T-helper 17 cell (primary cell): ENCODE measurements around the gene SORL1-AS1.

Experiments used
- ATAC-seq: fragments of 150-1000 bp; cut with Tn5 transposase; 2 replicates; pipeline ENCODE4 v1.10.0; 2021; ENCODE audit warnings: mild to moderate bottlenecking, moderate library complexity
- DNase-seq, 3 donors: peaks; one replicate each; pipeline versions ENCODE4 v3.0.0 to v3.0.0-alpha.2; 2020 to 2021
- H3K9me3 ChIP-seq: one replicate; pipeline ENCODE4 v1.7.0; 2013; ENCODE audit warnings: low read length, mild to moderate bottlenecking; ENCODE audit not compliant: control insufficient read depth, poor library complexity, severe bottlenecking
- H3K27ac Mint-ChIP-seq: one replicate; pipeline ENCODE4 v1.8.0; 2022; ENCODE audit warnings: mild to moderate bottlenecking, moderate library complexity, mixed read lengths
- H3K27me3 Mint-ChIP-seq: one replicate; pipeline ENCODE4 v1.8.0; 2022; ENCODE audit warnings: mixed read lengths
- H3K36me3 Mint-ChIP-seq: one replicate; pipeline ENCODE4 v1.8.0; 2022; ENCODE audit warnings: low read depth, mixed read lengths
- H3K4me1 Mint-ChIP-seq: one replicate; pipeline ENCODE4 v1.8.0; 2022; ENCODE audit warnings: mild to moderate bottlenecking, mixed read lengths
- H3K4me3 Mint-ChIP-seq: one replicate; pipeline ENCODE4 v1.8.0; 2022; ENCODE audit warnings: mild to moderate bottlenecking, moderate library complexity, mixed read lengths

SORL1-AS1 gene

DNA sequence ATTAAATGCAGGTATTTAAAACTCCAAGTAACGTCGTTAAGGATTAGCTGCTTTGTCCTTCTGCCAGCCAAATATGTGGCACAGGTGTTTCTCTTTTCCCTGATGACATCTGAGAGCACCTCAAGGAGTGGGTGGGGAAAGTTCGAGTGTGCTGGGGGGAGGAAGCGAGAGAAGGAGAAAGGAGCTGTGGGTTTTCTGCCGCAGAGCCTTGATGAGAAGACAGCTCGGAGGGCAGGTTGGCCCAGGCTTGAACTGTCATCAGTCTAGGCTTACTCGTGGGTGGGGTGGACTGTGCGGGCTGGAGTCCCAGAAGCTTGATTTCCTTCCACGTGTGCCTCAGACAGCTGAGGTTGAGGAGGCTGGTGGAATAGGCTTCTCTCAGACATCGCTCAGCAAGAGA, 15.2 kb upstream of the SORL1-AS1 start:
- peaks cover 7% of the 10 kb centered on the region for H3K36me3 Mint-ChIP-seq
- no peaks in the 10 kb centered on the region for H3K27me3 Mint-ChIP-seq
- H3K27ac Mint-ChIP-seq = peak overlapping the region; percentile 99
- DNase-seq = peak; percentile 38 to 73 (median 53)
- ATAC-seq = peak; percentile 81
- peak overlapping the region; percentile 76 for H3K4me3 Mint-ChIP-seq
- H3K9me3 ChIP-seq = no peaks in the 10 kb centered on the region
- H3K4me1 Mint-ChIP-seq = peaks cover 69% of the 10 kb centered on the region

DNA sequence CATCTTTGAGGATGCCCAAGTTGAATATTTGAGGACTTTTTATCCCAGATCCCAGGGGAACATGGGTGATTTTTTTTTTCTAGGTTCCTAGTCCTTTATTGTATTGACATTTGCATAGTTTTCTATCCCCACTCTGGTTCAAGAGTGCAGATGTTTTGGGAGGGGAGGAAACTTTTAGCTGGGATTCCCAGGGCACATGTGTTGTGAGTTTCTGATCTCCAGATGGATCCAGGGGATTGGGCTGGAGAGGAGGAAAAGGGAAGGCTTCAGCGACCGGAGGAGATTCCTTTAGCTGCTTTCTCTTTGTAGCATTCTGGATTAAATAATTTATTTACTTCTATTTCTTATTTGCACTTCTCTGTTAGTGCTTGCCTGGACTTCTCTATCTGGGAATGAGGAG, 14.7 kb upstream of the SORL1-AS1 start:
- no peak for DNase-seq
- Mint-ChIP-seq H3K4me3 (peak overlapping the region; percentile 85), H3K4me1 (peaks cover 69% of the 10 kb centered on the region), H3K27me3 (no peaks in the 10 kb centered on the region), H3K27ac (peak overlapping the region; percentile 99), H3K36me3 (peaks cover 7% of the 10 kb centered on the region)
- no peak for ATAC-seq
- H3K9me3 ChIP-seq = no peaks in the 10 kb centered on the region

DNA sequence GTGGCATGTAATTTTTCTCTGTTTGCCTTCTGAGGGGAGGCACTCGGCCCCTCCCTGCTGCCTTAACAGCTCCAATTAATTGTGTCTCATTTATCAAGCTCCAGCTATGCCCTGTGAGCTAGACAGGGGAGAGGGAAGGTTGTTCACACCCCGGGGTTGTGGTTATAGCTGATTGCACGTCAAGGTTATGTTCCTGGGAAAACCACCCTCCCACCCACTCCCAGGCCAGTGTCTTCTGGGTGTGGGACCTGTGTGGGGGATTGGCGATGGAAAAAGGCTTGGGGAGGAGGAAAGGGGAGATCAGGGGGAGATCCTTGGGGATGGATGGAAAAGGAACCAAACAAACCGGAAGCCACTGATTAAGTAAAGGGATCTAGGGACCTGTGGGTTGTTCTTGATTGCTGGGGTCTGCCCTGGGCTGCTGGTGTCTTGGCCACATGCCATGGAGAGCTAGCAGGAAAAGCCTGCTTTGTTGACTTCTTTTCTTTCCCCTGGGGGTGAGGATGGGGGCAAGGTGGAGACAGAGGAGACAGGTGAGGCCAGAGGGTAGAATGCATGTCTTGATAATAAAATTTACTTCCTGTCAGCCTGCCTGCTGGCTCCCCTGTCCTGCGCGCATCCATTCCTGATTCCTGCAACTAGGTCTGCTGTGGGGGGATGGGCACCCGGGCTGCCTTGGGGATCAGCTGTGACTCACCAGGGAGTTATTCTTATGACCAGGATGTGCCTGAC, 13.5 kb upstream of the SORL1-AS1 start:
- peak overlapping the region; percentile 85 for H3K4me3 Mint-ChIP-seq
- no peaks in the 10 kb centered on the region for H3K27me3 Mint-ChIP-seq
- H3K4me1 Mint-ChIP-seq = peaks cover 75% of the 10 kb centered on the region
- H3K9me3 ChIP-seq = no peaks in the 10 kb centered on the region
- ATAC-seq (no peak), DNase-seq (peak in 1 of 3 donors; percentile 24)
- H3K27ac Mint-ChIP-seq = peak overlapping the region; percentile 99
- peaks cover 7% of the 10 kb centered on the region for H3K36me3 Mint-ChIP-seq

DNA sequence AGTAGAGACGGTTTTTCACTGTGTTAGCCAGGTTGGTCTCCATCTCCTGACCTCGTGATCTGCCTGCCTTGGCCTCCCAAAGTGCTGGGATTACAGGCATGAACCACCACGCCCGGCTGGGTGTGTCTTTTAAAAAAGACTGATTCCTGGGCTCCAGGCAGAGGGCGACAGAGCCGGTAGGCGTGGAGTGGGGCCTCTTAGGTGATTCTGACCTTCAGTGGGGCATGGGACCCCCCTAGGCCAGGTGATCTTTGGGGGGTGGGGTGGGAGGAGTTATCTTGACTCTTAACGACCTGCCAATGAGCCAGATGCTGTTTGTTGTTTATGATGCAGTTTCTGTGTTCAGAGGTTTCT, 12.9 kb upstream of the SORL1-AS1 start:
- peak overlapping the region; percentile 85 for H3K4me3 Mint-ChIP-seq
- no peaks in the 10 kb centered on the region for H3K9me3 ChIP-seq
- no peaks in the 10 kb centered on the region for H3K27me3 Mint-ChIP-seq
- ATAC-seq (no peak), DNase-seq (no peak)
- H3K27ac Mint-ChIP-seq = peak overlapping the region; percentile 99
- peaks cover 80% of the 10 kb centered on the region for H3K4me1 Mint-ChIP-seq
- peaks cover 7% of the 10 kb centered on the region for H3K36me3 Mint-ChIP-seq

DNA sequence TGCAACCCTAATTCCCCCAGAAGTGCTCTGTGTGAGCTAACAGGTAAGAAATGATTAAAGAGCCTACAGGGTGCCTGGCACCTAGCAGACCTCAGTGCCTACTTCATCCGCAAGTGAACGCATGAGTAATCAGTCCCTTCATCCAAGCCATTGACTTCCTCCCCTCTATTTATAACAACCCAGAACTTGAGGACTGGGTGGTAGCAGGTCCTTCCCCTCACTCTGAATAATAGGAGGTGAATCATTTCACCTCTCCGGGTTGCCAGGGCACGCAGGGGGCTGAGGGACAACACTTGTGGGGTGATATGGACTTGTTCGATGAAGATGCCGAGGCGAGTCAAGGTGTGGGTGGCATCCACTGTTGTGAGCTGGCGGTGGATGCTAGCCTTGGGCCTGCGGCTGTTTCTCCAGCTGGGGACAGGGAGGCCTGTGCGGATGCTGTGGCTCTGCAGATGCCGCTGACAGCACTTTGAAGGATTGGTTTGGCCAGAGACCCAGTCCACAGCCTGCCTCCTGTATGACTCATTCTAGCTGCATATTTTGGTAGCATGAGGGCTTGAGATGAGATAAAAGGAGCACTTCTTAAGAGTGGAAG, 11.7 kb upstream of the SORL1-AS1 start:
- Mint-ChIP-seq H3K27me3 (no peaks in the 10 kb centered on the region), H3K4me1 (peaks cover 86% of the 10 kb centered on the region), H3K4me3 (peak overlapping the region; percentile 85), H3K36me3 (peaks cover 1% of the 10 kb centered on the region), H3K27ac (peak overlapping the region; percentile 99)
- DNase-seq (peak; percentile 21 to 63 (median 37)), ATAC-seq (peak; percentile 60)
- no peaks in the 10 kb centered on the region for H3K9me3 ChIP-seq

DNA sequence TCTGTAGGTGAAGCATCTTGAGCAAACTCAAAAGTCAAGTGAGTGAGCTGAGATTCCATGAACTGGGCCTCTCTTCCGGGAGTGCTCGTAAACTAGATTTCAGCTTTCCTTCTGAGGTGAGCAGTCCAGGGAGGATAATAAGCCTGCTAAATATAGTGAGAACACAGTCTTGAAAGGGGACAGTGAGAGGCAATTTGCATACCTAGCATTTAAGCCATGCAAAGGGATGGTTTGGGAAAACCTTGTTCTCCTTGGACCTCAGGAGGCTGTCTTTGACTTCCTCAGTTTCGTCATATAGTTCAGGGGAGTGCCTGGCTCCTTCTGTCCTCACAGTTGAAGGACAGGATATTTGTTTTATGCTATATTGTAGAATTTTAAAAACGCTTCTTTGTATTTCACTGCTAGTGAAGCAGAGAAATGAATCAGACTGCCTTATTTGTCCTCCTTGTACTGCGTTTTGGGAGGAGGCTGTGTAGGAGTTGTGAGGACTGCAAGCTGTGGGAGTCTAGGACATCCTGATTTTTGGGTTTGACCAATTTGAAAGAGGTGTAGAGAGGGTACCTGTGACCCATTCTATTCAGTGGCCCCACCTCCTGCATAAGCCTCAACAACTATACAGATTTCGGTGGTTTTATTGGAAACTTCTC, 11.0 kb upstream of the SORL1-AS1 start:
- H3K4me1 Mint-ChIP-seq = peaks cover 87% of the 10 kb centered on the region

DNA sequence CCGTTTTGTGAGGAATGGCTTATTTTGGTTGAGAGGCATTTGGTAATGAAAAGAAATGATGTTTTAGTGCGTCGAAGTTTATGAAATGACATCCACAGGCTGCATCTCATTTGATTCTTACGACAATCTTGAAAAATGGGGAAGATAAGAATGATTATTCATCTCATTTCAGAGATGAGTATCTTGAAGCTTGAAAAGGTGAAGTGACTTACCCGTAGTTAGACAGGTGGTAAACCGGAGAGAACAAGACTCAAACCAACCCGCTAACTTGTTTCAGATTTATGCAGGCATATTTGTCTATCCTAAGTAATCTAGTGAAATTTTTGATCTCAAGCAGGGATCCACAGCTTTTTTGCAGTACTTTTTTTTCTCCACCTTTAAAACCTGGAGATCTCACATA, 9.1 kb upstream of the SORL1-AS1 start:
- H3K9me3 ChIP-seq = no peaks in the 10 kb centered on the region
- no peaks in the 10 kb centered on the region for H3K27me3 Mint-ChIP-seq
- no peak for ATAC-seq
- peaks cover 91% of the 10 kb centered on the region for H3K4me1 Mint-ChIP-seq
- H3K36me3 Mint-ChIP-seq = peaks cover 3% of the 10 kb centered on the region
- DNase-seq = no peak
- H3K27ac Mint-ChIP-seq = peak overlapping the region; percentile 99
- peak overlapping the region; percentile 71 for H3K4me3 Mint-ChIP-seq

More for the DNA sequence above, 11.0 kb upstream of the SORL1-AS1 start:
- Mint-ChIP-seq H3K36me3 (no peaks in the 10 kb centered on the region), H3K4me3 (peak overlapping the region; percentile 85), H3K27ac (peak overlapping the region; percentile 99), H3K27me3 (no peaks in the 10 kb centered on the region)
- DNase-seq (no peak), ATAC-seq (no peak)
- H3K9me3 ChIP-seq = no peaks in the 10 kb centered on the region

DNA sequence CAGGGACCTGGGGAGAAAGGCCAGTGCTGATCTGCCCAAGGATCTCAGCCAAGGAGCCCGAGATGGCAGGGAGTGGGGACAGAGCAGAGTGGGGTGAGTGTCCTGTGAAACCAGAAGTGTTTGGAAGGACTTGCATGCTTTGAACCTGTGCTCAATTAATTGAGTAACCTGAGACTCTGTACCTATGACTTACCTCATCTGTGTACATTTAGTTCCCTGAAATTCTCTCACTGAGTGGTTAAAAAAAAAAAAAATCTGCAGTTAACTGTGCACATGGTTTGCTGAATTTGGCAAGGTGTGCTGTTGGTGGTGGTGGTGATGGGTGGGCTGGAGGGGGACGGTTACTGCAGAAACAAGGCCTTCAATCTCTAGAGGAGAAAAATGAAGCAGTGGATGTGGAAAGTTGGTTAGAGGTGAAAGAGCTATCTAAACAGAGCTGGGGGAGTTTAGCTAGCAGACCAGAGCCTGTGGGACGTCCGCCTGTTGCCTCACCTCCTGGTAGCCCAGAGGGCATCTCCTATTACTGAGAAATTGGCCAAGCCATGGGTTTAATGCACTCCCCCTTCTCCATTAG, 8.3 kb upstream of the SORL1-AS1 start:
- Mint-ChIP-seq H3K4me1 (peaks cover 91% of the 10 kb centered on the region), H3K36me3 (peaks cover 3% of the 10 kb centered on the region), H3K27ac (peak overlapping the region; percentile 99), H3K4me3 (peak overlapping the region; percentile 71), H3K27me3 (no peaks in the 10 kb centered on the region)
- DNase-seq (no peak), ATAC-seq (no peak)
- H3K9me3 ChIP-seq = no peaks in the 10 kb centered on the region

DNA sequence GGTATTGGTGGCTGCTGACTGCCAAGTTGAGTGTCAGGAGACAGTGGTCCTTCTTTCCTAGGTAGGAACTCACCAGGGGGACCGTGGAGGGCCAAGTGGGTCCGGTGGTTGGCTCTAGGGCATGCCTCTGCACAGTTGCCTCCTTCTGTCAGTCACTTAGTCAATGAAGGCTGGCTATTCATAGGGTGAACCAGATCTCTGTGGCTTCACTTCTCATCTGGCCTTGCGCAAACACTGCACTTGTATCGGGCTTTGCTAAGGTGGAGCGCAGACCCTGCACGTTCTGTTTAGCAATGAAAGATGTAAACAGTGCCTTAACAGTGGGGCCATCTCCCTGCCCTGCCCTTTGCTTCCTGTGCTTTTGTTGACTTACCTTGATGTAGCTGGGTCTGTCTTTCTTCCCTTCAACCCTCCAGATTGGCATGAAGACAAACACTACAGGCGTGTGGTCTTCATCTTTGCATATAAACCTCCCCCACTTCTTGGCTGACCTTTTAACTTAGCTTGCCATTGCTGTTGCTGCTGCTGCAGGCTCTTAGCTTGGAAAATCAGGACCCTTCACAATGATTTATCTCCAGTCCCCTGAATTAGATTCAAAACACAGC, 6.7 kb upstream of the SORL1-AS1 start:
- H3K9me3 ChIP-seq = no peaks in the 10 kb centered on the region
- peak; percentile 69 for ATAC-seq
- peaks cover 92% of the 10 kb centered on the region for H3K4me1 Mint-ChIP-seq
- DNase-seq = peak in 1 of 3 donors; percentile 24
- no peaks in the 10 kb centered on the region for H3K27me3 Mint-ChIP-seq
- peaks cover 3% of the 10 kb centered on the region for H3K36me3 Mint-ChIP-seq
- H3K4me3 Mint-ChIP-seq = peak overlapping the region; percentile 90
- peak overlapping the region; percentile 99 for H3K27ac Mint-ChIP-seq

DNA sequence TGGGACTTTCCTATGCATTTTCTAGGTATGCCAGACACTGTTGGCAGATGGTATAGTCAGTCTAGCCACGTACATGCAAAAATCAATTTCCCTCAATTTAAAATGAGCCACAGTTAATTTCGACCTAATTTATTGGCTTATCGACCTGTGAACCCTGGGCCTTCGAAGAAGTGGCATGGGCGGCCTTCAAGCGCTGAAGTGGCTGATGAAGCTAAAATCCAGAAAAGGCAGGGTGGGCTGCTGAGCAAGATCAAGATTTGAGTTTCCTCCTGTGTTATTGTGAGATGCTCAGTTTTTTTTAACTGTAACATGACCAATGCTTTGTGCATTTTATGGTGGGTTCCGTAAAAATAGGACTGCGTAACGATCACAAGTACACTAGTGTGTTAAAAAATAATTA, 5.8 kb upstream of the SORL1-AS1 start:
- ATAC-seq = no peak
- Mint-ChIP-seq H3K4me1 (peaks cover 94% of the 10 kb centered on the region), H3K36me3 (peaks cover 5% of the 10 kb centered on the region)

DNA sequence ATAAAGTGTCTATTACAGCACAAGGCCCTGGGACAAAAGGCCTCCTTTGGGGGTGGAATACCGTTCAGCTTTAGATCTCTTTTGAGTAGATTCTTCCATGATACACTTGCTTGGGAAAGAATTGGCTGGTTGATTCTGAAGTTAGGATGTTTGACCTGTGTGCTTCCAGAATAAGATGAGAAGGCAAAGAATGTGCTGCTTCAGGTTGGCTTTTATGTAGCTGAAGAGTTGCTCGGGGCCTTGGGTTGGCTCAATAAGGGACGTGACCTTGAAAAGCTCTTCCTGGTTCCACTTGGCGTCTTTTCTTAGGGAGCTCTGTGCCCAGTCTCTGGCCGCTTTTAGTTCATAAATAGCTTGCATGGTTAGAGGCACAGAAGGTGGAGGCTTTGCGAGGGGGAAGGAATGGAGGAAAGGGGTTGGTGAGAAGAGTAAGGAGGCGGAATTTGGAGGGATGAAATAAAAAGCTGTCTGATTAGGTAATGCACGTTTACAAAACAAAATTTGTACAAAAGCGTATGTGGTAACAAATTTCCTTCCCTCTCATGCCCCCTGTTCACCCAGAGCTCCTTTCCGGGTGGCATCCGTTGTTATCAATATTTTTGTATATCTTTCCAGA, 4.2 kb upstream of the SORL1-AS1 start:
- Mint-ChIP-seq H3K27ac (peak overlapping the region; percentile 99), H3K36me3 (peaks cover 10% of the 10 kb centered on the region), H3K4me1 (peaks cover 87% of the 10 kb centered on the region), H3K4me3 (peak overlapping the region; percentile 79), H3K27me3 (no peaks in the 10 kb centered on the region)
- ATAC-seq (no peak), DNase-seq (no peak)
- H3K9me3 ChIP-seq = no peaks in the 10 kb centered on the region

More for the DNA sequence above, 5.8 kb upstream of the SORL1-AS1 start:
- Mint-ChIP-seq H3K4me3 (peak overlapping the region; percentile 90), H3K27ac (peak overlapping the region; percentile 99), H3K27me3 (no peaks in the 10 kb centered on the region)
- no peaks in the 10 kb centered on the region for H3K9me3 ChIP-seq
- no peak for DNase-seq

DNA sequence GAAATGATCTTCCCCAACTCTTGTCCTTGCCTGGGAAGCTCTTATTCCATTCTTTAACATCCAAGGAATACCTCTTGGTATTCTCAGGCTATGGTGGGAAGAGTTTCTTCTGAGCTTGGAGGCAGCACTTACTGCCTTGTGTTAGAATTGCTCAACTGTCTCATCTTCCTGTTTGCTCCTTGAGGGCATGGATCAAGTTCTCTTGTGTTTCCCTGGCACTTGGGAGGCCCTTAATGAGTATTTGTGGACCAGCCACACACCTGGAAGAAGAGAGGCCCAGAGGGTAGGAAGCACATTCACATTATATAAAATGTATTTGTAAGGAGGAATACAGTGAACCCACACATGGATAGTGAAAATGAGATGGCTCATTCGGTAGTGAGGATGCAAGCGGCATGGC, 3.4 kb upstream of the SORL1-AS1 start:
- H3K36me3 Mint-ChIP-seq = peaks cover 10% of the 10 kb centered on the region
- no peak for DNase-seq
- no peaks in the 10 kb centered on the region for H3K9me3 ChIP-seq
- H3K4me1 Mint-ChIP-seq = peaks cover 83% of the 10 kb centered on the region
- peak overlapping the region; percentile 99 for H3K27ac Mint-ChIP-seq
- H3K4me3 Mint-ChIP-seq = peak overlapping the region; percentile 99
- no peaks in the 10 kb centered on the region for H3K27me3 Mint-ChIP-seq
- ATAC-seq = no peak
